ENCODE results near the gene C13orf42.
"Not testable (repeated sequence)": the region's sequence is repeated elsewhere in the genome, so short reads cannot be mapped to it uniquely, and the experiment has no call there.

DNA sequence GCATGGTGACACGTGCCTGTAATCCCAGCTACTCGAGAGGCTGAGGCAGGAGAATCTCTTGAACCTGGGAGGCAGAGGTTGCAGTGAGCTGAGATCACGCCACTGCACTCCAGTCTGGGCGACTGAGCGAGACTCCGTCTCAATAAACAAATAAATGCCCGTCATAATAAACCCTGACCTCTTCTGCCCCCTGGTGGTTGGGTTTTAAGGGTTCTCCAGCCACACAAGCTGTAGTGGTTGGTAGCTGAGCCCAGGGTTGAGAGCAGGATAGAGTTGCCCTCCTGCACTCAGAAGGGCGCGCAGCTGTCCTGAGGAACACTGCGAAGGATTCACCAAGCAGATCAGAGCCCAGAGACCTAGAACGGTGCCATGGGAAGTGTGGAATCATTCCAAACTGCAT lies 9.8 kb upstream of the C13orf42 start:
- TF ChIP-seq, protein P1, sequence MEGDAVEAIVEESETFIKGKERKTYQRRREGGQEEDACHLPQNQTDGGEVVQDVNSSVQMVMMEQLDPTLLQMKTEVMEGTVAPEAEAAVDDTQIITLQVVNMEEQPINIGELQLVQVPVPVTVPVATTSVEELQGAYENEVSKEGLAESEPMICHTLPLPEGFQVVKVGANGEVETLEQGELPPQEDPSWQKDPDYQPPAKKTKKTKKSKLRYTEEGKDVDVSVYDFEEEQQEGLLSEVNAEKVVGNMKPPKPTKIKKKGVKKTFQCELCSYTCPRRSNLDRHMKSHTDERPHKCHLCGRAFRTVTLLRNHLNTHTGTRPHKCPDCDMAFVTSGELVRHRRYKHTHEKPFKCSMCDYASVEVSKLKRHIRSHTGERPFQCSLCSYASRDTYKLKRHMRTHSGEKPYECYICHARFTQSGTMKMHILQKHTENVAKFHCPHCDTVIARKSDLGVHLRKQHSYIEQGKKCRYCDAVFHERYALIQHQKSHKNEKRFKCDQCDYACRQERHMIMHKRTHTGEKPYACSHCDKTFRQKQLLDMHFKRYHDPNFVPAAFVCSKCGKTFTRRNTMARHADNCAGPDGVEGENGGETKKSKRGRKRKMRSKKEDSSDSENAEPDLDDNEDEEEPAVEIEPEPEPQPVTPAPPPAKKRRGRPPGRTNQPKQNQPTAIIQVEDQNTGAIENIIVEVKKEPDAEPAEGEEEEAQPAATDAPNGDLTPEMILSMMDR (IDR thresholded peaks at IDR 0.05): not testable (repeated sequence)
- not testable (repeated sequence) for TF ChIP-seq POLR2A, EP300 (IDR thresholded peaks at IDR 0.05)
